H1 (cell line): Measurements from ENCODE around the gene GATA5. TPM values are rescaled to one million over a fixed set of nuclear protein-coding genes. Genes with fewer than 3 reads are reported as not detected.

Experiments
- CTCF ChIA-PET: fragments of 300-600 bp; sonication (Branson Sonifier 250); formaldehyde crosslinking; loops from one replicate; lab custom pipeline; 2021; ENCODE audit not compliant: partially characterized antibody; lab: Charles Lee
- POLR2A ChIA-PET: fragments of 300-600 bp; sonication (Branson Sonifier 250); formaldehyde crosslinking; loops from one replicate; lab custom pipeline; 2021; ENCODE audit warnings: inconsistent platforms; ENCODE audit not compliant: partially characterized antibody; lab: Charles Lee
- DNase-seq, 2 experiments: peaks; one replicate each; pipeline versions ENCODE4 v3.0.0 to v3.0.0-alpha.2; 2010 to 2022; ENCODE audit warnings: low spot score in 2 of 2, low read depth in 1 of 2, mixed read lengths in 1 of 2
- FAIRE-seq: peaks from 2 replicates; lab custom pipeline; 2011; peaks lifted over from hg19 to GRCh38; lab: Jason Lieb, UNC
- H2AFZ ChIP-seq: 2 replicates; pipeline ENCODE4 v1.8.1; 2012; ENCODE audit warnings: low read length, inconsistent platforms
- H2AK5ac ChIP-seq: 2 replicates; pipeline ENCODE4 v1.6.1; 2013; ENCODE audit warnings: low read depth, low read length
- H2BK120ac ChIP-seq: replicated peaks from 2 replicates; pipeline ENCODE3; 2013; ENCODE audit warnings: low read depth, low read length, inconsistent platforms
- H2BK12ac ChIP-seq: 2 replicates; pipeline ENCODE4 v1.6.1; 2013; ENCODE audit warnings: low read depth, low read length
- H2BK15ac ChIP-seq: 2 replicates; pipeline ENCODE4 v1.6.1; 2013; ENCODE audit warnings: low read length
- H2BK20ac ChIP-seq: 2 replicates; pipeline ENCODE4 v1.6.1; 2013; ENCODE audit warnings: low read length
- H2BK5ac ChIP-seq: 2 replicates; pipeline ENCODE4 v1.6.1; 2013; ENCODE audit warnings: low read depth, low read length
- H3K14ac ChIP-seq: 2 replicates; pipeline ENCODE4 v1.6.1; 2013; ENCODE audit warnings: inconsistent platforms; ENCODE audit not compliant: insufficient read length
- H3K18ac ChIP-seq: 2 replicates; pipeline ENCODE4 v1.6.1; 2013; ENCODE audit warnings: low read length; ENCODE audit errors: extremely low read depth
- H3K23ac ChIP-seq: 2 replicates; pipeline ENCODE4 v1.6.1; 2013; ENCODE audit warnings: inconsistent platforms; ENCODE audit not compliant: insufficient read length
- H3K23me2 ChIP-seq: 2 replicates; pipeline ENCODE4 v1.6.1; 2013; ENCODE audit warnings: low read depth, low read length
- H3K27ac ChIP-seq: 2 replicates; pipeline ENCODE4 v1.6.1; 2011; ENCODE audit warnings: low read depth, low read length, inconsistent platforms
- H3K27me3 ChIP-seq, 4 experiments: replicated peaks in 1 of 4; 1 replicate in 1 of 4; 2 replicates in 3 of 4; pipeline versions ENCODE4 v1.6.1 to v1.8.1; 2011 to 2013; ENCODE audit warnings: low read length in 3 of 4, mild to moderate bottlenecking in 3 of 4, inconsistent platforms in 2 of 4, mixed read lengths in 2 of 4, moderate library complexity in 1 of 4; ENCODE audit not compliant: control insufficient read depth in 3 of 4, insufficient read depth in 3 of 4; ENCODE audit errors: extremely low read depth in 1 of 4
- H3K36me3 ChIP-seq, 4 experiments: 2 replicates each; pipeline versions ENCODE4 v1.6.1 to v1.8.1; 2011 to 2013; ENCODE audit warnings: mild to moderate bottlenecking in 4 of 4, low read length in 3 of 4, moderate library complexity in 2 of 4, control low read depth in 1 of 4, inconsistent platforms in 1 of 4; ENCODE audit not compliant: insufficient read depth in 4 of 4, control insufficient read depth in 2 of 4
- H3K4ac ChIP-seq: replicated peaks from 2 replicates; pipeline ENCODE3; 2013; ENCODE audit warnings: low read length, low read depth, mixed read lengths, inconsistent platforms; ENCODE audit not compliant: insufficient read length
- H3K4me1 ChIP-seq, 4 experiments: replicated peaks in 1 of 4; 1 replicate in 1 of 4; 2 replicates in 3 of 4; pipeline versions ENCODE4 v1.6.1 to v1.8.1; 2011 to 2013; ENCODE audit warnings: low read length in 3 of 4, inconsistent platforms in 2 of 4, mixed read lengths in 1 of 4; ENCODE audit not compliant: insufficient read depth in 4 of 4, control insufficient read depth in 3 of 4
- H3K4me2 ChIP-seq, 2 experiments: 2 replicates each; pipeline versions ENCODE4 v1.6.1 to v1.8.1; 2011 to 2013; ENCODE audit warnings: low read depth in 2 of 2, low read length in 2 of 2, control low read depth in 1 of 2, inconsistent platforms in 1 of 2, mild to moderate bottlenecking in 1 of 2; ENCODE audit not compliant: insufficient read depth in 1 of 2
- H3K4me3 ChIP-seq, 4 experiments: fragments of 200-600, 300-600 bp in 1 of 4; sonication (generic), shearing (Covaris generic), sonication (Bioruptor Twin) in 1 of 4; 2 replicates each; pipeline versions ENCODE4 v1.5.1 to v1.8.1; 2011 to 2016; ENCODE audit warnings: low read length in 4 of 4, low read depth in 3 of 4, control low read depth in 2 of 4, inconsistent platforms in 2 of 4, mild to moderate bottlenecking in 2 of 4, mixed read lengths in 1 of 4, moderate library complexity in 1 of 4; ENCODE audit not compliant: insufficient read depth in 2 of 4; ENCODE audit errors: extremely low read depth in 1 of 4
- H3K56ac ChIP-seq: replicated peaks from 2 replicates; pipeline ENCODE3; 2013; ENCODE audit warnings: low read depth, mild to moderate bottlenecking, mixed read lengths, low read length, inconsistent platforms; ENCODE audit not compliant: insufficient read length
- H3K79me1 ChIP-seq: 2 replicates; pipeline ENCODE4 v1.6.1; 2013; ENCODE audit warnings: low read depth, low read length, control low read depth
- H3K79me2 ChIP-seq, 2 experiments: 2 replicates each; pipeline versions ENCODE4 v1.6.1 to v1.8.1; 2012 to 2013; ENCODE audit warnings: low read length in 2 of 2, mild to moderate bottlenecking in 2 of 2, inconsistent platforms in 1 of 2; ENCODE audit not compliant: insufficient read depth in 2 of 2, control insufficient read depth in 1 of 2
- H3K9ac ChIP-seq, 4 experiments: replicated peaks in 1 of 4; 1 replicate in 1 of 4; 2 replicates in 3 of 4; pipeline versions ENCODE4 v1.6.1 to v1.8.1; 2011 to 2013; ENCODE audit warnings: low read depth in 3 of 4, low read length in 3 of 4, control low read depth in 2 of 4, mild to moderate bottlenecking in 2 of 4, moderate library complexity in 2 of 4, inconsistent platforms in 1 of 4; ENCODE audit errors: extremely low read depth in 1 of 4
- H3K9me3 ChIP-seq, 2 experiments: 2 replicates each; pipeline versions ENCODE4 v1.6.1 to v1.8.1; 2012 to 2013; ENCODE audit warnings: mild to moderate bottlenecking in 2 of 2, moderate library complexity in 2 of 2, control low read depth in 1 of 2, inconsistent platforms in 1 of 2, low read depth in 1 of 2, low read length in 1 of 2, mixed read lengths in 1 of 2; ENCODE audit not compliant: insufficient read depth in 2 of 2
- H4K20me1 ChIP-seq, 2 experiments: replicated peaks in 1 of 2; 2 replicates each; pipeline versions ENCODE3 to v1.8.1; 2011 to 2013; ENCODE audit warnings: inconsistent platforms in 2 of 2, low read length in 2 of 2, mild to moderate bottlenecking in 1 of 2; ENCODE audit not compliant: insufficient read depth in 2 of 2, control insufficient read depth in 1 of 2
- H4K5ac ChIP-seq: 2 replicates; pipeline ENCODE4 v1.6.1; 2013; ENCODE audit warnings: low read length, low read depth, mixed read lengths, inconsistent platforms; ENCODE audit not compliant: insufficient read length
- H4K8ac ChIP-seq: 2 replicates; pipeline ENCODE4 v1.8.0; 2013; ENCODE audit warnings: mild to moderate bottlenecking, moderate library complexity, low read length, inconsistent platforms; ENCODE audit not compliant: insufficient read depth; ENCODE audit errors: extremely low read depth
- H4K91ac ChIP-seq: replicated peaks from 2 replicates; pipeline ENCODE3; 2013; ENCODE audit warnings: low read length, mixed read lengths, inconsistent platforms; ENCODE audit not compliant: insufficient read length
- EGR1 ChIP-seq: IDR thresholded peaks from 2 replicates; pipeline ENCODE4 v1.6.1; 2011; ENCODE audit warnings: low read depth, low read length, borderline replicate concordance
- EP300 ChIP-seq, 2 experiments: IDR thresholded peaks; 1 replicate in 1 of 2; 2 replicates in 1 of 2; pipeline ENCODE4 v1.6.1; 2011 to 2012; ENCODE audit warnings: low read depth in 2 of 2, low read length in 2 of 2, mild to moderate bottlenecking in 2 of 2, borderline replicate concordance in 1 of 2, inconsistent platforms in 1 of 2, moderate library complexity in 1 of 2
- HDAC6 ChIP-seq: IDR thresholded peaks from one replicate; pipeline ENCODE4 v1.7.1; 2012; ENCODE audit warnings: low read depth, mild to moderate bottlenecking, inconsistent platforms, low read length, moderate library complexity
- KDM4A ChIP-seq: IDR thresholded peaks from one replicate; pipeline ENCODE4 v1.7.1; 2012; ENCODE audit warnings: low read depth, mild to moderate bottlenecking, moderate library complexity, low read length, inconsistent platforms; ENCODE audit not compliant: severe bottlenecking
- NANOG ChIP-seq: IDR thresholded peaks from 2 replicates; pipeline ENCODE4 v1.6.1; 2011; ENCODE audit warnings: low read length, low read depth, mild to moderate bottlenecking, inconsistent platforms; ENCODE audit not compliant: insufficient read depth, poor library complexity, severe bottlenecking
- NRF1 ChIP-seq: IDR thresholded peaks from 2 replicates; pipeline ENCODE4 v1.6.1; 2011; ENCODE audit warnings: mild to moderate bottlenecking, low read depth, low read length, improper control_type of control experiment
- RBBP5 ChIP-seq: IDR thresholded peaks from 2 replicates; pipeline ENCODE4 v1.7.1; 2012; ENCODE audit warnings: low read depth, mild to moderate bottlenecking, inconsistent platforms, low read length, moderate library complexity, borderline replicate concordance
- SIX5 ChIP-seq: IDR thresholded peaks from 2 replicates; pipeline ENCODE4 v1.6.1; 2011; ENCODE audit warnings: mild to moderate bottlenecking, low read depth, low read length
- SP2 ChIP-seq: IDR thresholded peaks from 2 replicates; pipeline ENCODE4 v1.6.1; 2012; ENCODE audit warnings: mild to moderate bottlenecking, low read length, inconsistent platforms
- TAF7 ChIP-seq: optimal IDR thresholded peaks from 2 replicates; pipeline ENCODE3; 2011; ENCODE audit warnings: low read depth, mild to moderate bottlenecking, inconsistent platforms, low read length, moderate library complexity, borderline replicate concordance
- WGBS, 2 experiments: shearing (Covaris generic) in 1 of 2; methylation state at CpG; one replicate each; pipeline versions ENCODE4 v1.1.6 to v1.1.7; 2013 to 2015; ENCODE audit warnings: low lambda C conversion rate in 2 of 2, mixed read lengths in 2 of 2, inconsistent platforms in 1 of 2, low coverage in 1 of 2, missing lambda C conversion rate in 1 of 2; ENCODE audit not compliant: insufficient replicate concordance in 2 of 2, insufficient coverage in 1 of 2, insufficient read length in 1 of 2; ENCODE audit errors: extremely low coverage in 1 of 2, missing lambda C conversion rate in 1 of 2; 5-methylcytosine and 5-hydroxymethylcytosine counted together
- polyA plus RNA-seq, 7 experiments: library from polyadenylated mRNA; depleted of rRNA in 3 of 7; stranded (reverse) in 5 of 7; unstranded in 2 of 7; fragments of >200 nt in 5 of 7; fragments of 200-250 nt in 2 of 7; gene quantifications; 1 replicate in 5 of 7; 2 replicates in 1 of 7; 4 replicates in 1 of 7; pipeline versions ENCODE4 v1.2.1 to v1.2.3, GENCODE V29; 2011 to 2013; ENCODE audit warnings: missing spikeins in 2 of 7, mixed read lengths in 2 of 7
- total RNA-seq: library from RNA; stranded (reverse); fragmentation: NEBNext Ultra II Directional; extraction: Animal tissue kit (Norgen Biotek cat#: 25700); gene quantifications from 2 replicates; pipeline ENCODE4 v1.2.1, GENCODE V29; 2021

The GATA5 gene
- total and polyA plus RNA-seq, 2 of the 8 experiments (the other 6 are each of a cell fraction or from before 2014, with no cell fraction given), result 0.08 to 0.11 TPM

GRCh38 chr20:62459488-62459887 is 16.3 kb downstream of the GATA5 start:
- Histone ChIP-seq H3K9me3 (no peaks in the 10 kb centered on the region), H3K56ac (no peak overlapping the region), H3K27me3 (no peaks in the 10 kb centered on the region), H2AK5ac (no peak overlapping the region), H3K14ac (no peak overlapping the region), H3K4me3 (no peak overlapping the region), H4K20me1 (peaks cover 0 to 2% of the 10 kb centered on the region in 2 experiments), H2BK5ac (no peak overlapping the region), H2AFZ (no peak overlapping the region), H3K18ac (no peak overlapping the region), H2BK20ac (no peak overlapping the region), H3K4ac (no peak overlapping the region), H3K27ac (no peak overlapping the region), H3K79me1 (no peaks in the 10 kb centered on the region; the same call in 1 of the 2 replicates), H4K91ac (no peak overlapping the region), H4K5ac (no peak overlapping the region), H2BK120ac (no peak overlapping the region), H3K36me3 (no peaks in the 10 kb centered on the region), H2BK15ac (no peak overlapping the region), H3K23me2 (no peaks in the 10 kb centered on the region), H3K9ac (no peak overlapping the region), H3K4me2 (no peak overlapping the region), H4K8ac (no peak overlapping the region), H3K23ac (no peak overlapping the region), H3K79me2 (no peaks in the 10 kb centered on the region), H3K4me1 (peaks cover 0 to 8% (median 2%) of the 10 kb centered on the region in 4 experiments; a peak in 1 of 7 replicates), H2BK12ac (no peak overlapping the region)
- FAIRE-seq, result no peak
- no peak for TF ChIP-seq RBBP5
- TF ChIP-seq NANOG, result no peak
- TF ChIP-seq NRF1, result no peak
- TF ChIP-seq EGR1, result no peak
- no peak for TF ChIP-seq EP300 (IDR thresholded peaks at IDR 0.05; ENCODE audit: borderline replicate concordance in 1 of 2, low read depth in 2 of 2, low read length in 2 of 2)
- TF ChIP-seq HDAC6, result no peak
- TF ChIP-seq TAF7, result no peak
- no peak for TF ChIP-seq KDM4A
- TF ChIP-seq SP2, result no peak
- no peak for TF ChIP-seq SIX5
- 62% methylated on average over 9 of the region's 14 CpGs; no CpG with 5 or more reads in 1 of the 2 experiments for WGBS, 2 experiments
- ChIA-PET POLR2A (no interaction called here), CTCF (interaction anchor here (0.8 to 1.2 kb wide), 3 partner anchors 50 to 64 kb away, joined by 3 read pairs; no protein-coding TSS in a partner anchor)
- DNase-seq, result no peak
